Measurements from ENCODE around the gene EFHD2. TPM values are rescaled to one million over a fixed set of nuclear protein-coding genes. Genes with fewer than 3 reads are reported as not detected.
"Not testable (repeated sequence)": the region's sequence is repeated elsewhere in the genome, so short reads cannot be mapped to it uniquely, and the experiment has no call there.

The EFHD2 gene
- total RNA-seq, 4 donors from 2014 or later, result 88.0 to 188 (median 174) TPM

GRCh38 chr1:15457585-15457984 is 47.9 kb downstream of the EFHD2 start:
- no peaks in the 10 kb centered on the region for H3K9me3 ChIP-seq
- no peaks in the 10 kb centered on the region for H3K36me3 ChIP-seq
- H3K4me3 ChIP-seq, result no peak overlapping the region
- H3K27ac ChIP-seq, result no peak overlapping the region
- in situ Hi-C loops (cut with MboI; ENCODE audit: low pct_ligation_motif_present in 1 of 4, low pct_unique_long_range_greater_than_20kb in 1 of 4, low sequenced_read_pairs in 3 of 4), result no loop called here
- no peak for TF ChIP-seq POLR2A (IDR thresholded peaks at IDR 0.05)
- TF ChIP-seq, protein P1, sequence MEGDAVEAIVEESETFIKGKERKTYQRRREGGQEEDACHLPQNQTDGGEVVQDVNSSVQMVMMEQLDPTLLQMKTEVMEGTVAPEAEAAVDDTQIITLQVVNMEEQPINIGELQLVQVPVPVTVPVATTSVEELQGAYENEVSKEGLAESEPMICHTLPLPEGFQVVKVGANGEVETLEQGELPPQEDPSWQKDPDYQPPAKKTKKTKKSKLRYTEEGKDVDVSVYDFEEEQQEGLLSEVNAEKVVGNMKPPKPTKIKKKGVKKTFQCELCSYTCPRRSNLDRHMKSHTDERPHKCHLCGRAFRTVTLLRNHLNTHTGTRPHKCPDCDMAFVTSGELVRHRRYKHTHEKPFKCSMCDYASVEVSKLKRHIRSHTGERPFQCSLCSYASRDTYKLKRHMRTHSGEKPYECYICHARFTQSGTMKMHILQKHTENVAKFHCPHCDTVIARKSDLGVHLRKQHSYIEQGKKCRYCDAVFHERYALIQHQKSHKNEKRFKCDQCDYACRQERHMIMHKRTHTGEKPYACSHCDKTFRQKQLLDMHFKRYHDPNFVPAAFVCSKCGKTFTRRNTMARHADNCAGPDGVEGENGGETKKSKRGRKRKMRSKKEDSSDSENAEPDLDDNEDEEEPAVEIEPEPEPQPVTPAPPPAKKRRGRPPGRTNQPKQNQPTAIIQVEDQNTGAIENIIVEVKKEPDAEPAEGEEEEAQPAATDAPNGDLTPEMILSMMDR (IDR thresholded peaks at IDR 0.05), result no peak
- TF ChIP-seq POLR2AphosphoS5 (IDR thresholded peaks at IDR 0.05), result no peak
- TF ChIP-seq EP300 (IDR thresholded peaks at IDR 0.05; ENCODE audit: low read depth), result no peak
- intact Hi-C loops (cut with DNase I; ENCODE audit: low total_unique reads), result no loop called here
- H3K4me1 ChIP-seq, result no peaks in the 10 kb centered on the region
- WGBS, 2 donors (ENCODE audit: low coverage in 1 of 2), result 63 to 75% methylated on average over 2 of the region's 2 CpGs
- H3K27me3 ChIP-seq, result no peaks in the 10 kb centered on the region
- DNase-seq, result no peak

- H3K4me1 ChIP-seq; DNase-seq; in situ Hi-C loops (cut with MboI; ENCODE audit: low pct_ligation_motif_present in 1 of 4, low pct_unique_long_range_greater_than_20kb in 1 of 4, low sequenced_read_pairs in 3 of 4); H3K27ac ChIP-seq; H3K36me3 ChIP-seq; H3K4me3 ChIP-seq; intact Hi-C loops (cut with DNase I; ENCODE audit: low total_unique reads); H3K9me3 ChIP-seq; H3K27me3 ChIP-seq: not testable (repeated sequence)
- 90% methylated on average over 4 of the region's 4 CpGs; no CpG with 5 or more reads in 1 of the 2 donors for WGBS, 2 donors (ENCODE audit: low coverage in 1 of 2)
These were observed 48.7 kb downstream of the EFHD2 start for GRCh38 chr1:15458388-15458787.

- Histone ChIP-seq H3K27ac (no peak overlapping the region), H3K27me3 (no peaks in the 10 kb centered on the region), H3K36me3 (no peaks in the 10 kb centered on the region), H3K4me3 (no peak overlapping the region), H3K4me1 (no peaks in the 10 kb centered on the region), H3K9me3 (no peaks in the 10 kb centered on the region)
- WGBS, 2 donors (ENCODE audit: low coverage in 1 of 2), result 56 to 63% methylated on average over 8 to 10 of the region's 10 CpGs
- no peak for DNase-seq
- TF ChIP-seq, protein P1 (IDR thresholded peaks at IDR 0.05), result no peak
- TF ChIP-seq EP300 (IDR thresholded peaks at IDR 0.05; ENCODE audit: low read depth), result no peak
- TF ChIP-seq POLR2A (IDR thresholded peaks at IDR 0.05), result no peak
- TF ChIP-seq POLR2AphosphoS5 (IDR thresholded peaks at IDR 0.05), result no peak
- in situ Hi-C loops (cut with MboI; ENCODE audit: low pct_ligation_motif_present in 1 of 4, low pct_unique_long_range_greater_than_20kb in 1 of 4, low sequenced_read_pairs in 3 of 4), result no loop called here
- intact Hi-C loops (cut with DNase I; ENCODE audit: low total_unique reads), result no loop called here
These were observed 50.4 kb downstream of the EFHD2 start for GRCh38 chr1:15459771-15460707.

- in situ Hi-C loops (cut with MboI; ENCODE audit: low pct_ligation_motif_present in 1 of 4, low pct_unique_long_range_greater_than_20kb in 1 of 4, low sequenced_read_pairs in 3 of 4), result no loop called here
- Histone ChIP-seq H3K9me3 (no peaks in the 10 kb centered on the region), H3K4me3 (no peak overlapping the region), H3K4me1 (no peaks in the 10 kb centered on the region), H3K27ac (no peak overlapping the region), H3K36me3 (no peaks in the 10 kb centered on the region), H3K27me3 (no peaks in the 10 kb centered on the region)
- intact Hi-C loops (cut with DNase I; ENCODE audit: low total_unique reads), result no loop called here
- TF ChIP-seq POLR2AphosphoS5 (IDR thresholded peaks at IDR 0.05) (no peak), POLR2A (IDR thresholded peaks at IDR 0.05) (no peak), EP300 (IDR thresholded peaks at IDR 0.05; ENCODE audit: low read depth) (no peak)
- TF ChIP-seq, protein P1 (IDR thresholded peaks at IDR 0.05), result no peak
- DNase-seq, result no peak
- 84 to 89% methylated on average over 9 of the region's 9 CpGs for WGBS, 2 donors (ENCODE audit: low coverage in 1 of 2)
These were observed 51.0 kb downstream of the EFHD2 start for GRCh38 chr1:15460708-15461095.

DNA sequence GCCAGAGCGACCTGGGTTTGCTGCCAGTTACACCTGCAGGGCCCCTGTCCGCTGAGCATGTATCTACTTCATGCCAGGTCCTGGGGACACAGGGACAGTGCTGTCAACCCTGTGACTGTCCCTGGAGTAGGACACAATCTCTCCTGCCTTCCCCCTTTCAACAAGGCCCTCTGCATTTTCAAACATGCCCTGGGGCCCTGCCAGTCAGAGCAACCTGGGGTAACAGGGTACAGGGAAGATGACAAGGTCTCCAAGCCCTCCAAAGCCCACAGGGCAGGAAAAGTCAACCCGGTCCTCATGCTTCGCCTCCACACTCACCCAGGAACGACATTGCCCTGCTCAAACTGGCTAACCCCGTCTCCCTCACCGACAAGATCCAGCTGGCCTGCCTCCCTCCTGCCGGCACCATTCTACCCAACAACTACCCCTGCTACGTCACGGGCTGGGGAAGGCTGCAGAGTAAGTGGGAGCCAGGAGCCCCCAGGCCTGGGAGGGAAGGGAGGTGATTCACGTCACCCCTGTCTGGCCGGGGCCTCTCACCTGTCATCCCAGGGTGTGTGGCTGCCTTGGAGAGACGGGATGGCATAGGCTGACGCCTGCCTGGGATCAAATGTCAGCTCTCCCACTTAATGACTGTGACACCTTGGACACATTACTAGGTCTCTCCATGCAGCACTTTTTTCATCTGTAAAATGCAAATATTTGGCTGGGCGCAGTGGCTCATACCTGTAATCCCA is 53.5 kb downstream of the EFHD2 start:
- WGBS, 2 donors (ENCODE audit: low coverage in 1 of 2), result 91 to 100% methylated on average over 1 to 13 of the region's 15 CpGs
- H3K27me3 ChIP-seq; H3K4me3 ChIP-seq; H3K4me1 ChIP-seq; intact Hi-C loops (cut with DNase I; ENCODE audit: low total_unique reads); H3K36me3 ChIP-seq; in situ Hi-C loops (cut with MboI; ENCODE audit: low pct_ligation_motif_present in 1 of 4, low pct_unique_long_range_greater_than_20kb in 1 of 4, low sequenced_read_pairs in 3 of 4); H3K9me3 ChIP-seq; H3K27ac ChIP-seq; DNase-seq: not testable (repeated sequence)

DNA sequence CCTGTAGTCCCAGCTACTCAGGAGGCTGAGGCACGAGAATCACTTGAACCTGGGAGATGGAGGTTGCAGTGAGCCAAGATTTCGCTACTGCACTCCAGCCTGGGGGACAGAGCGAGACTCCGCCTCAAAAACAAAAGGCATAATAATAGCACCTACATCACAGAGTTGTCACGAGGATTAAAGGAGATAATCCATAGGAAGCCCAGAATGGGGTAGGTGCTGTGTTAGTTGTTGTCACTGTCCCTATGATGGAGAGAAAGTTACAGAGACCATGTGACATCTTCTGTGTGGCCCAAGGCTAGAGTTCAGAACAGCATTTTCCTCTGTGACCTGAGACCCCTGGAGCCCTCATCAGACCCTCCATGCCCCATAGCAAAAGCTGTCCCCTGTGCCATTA is 54.2 kb downstream of the EFHD2 start:
- H3K36me3 ChIP-seq; H3K27ac ChIP-seq; H3K9me3 ChIP-seq; H3K4me3 ChIP-seq; intact Hi-C loops (cut with DNase I; ENCODE audit: low total_unique reads); H3K4me1 ChIP-seq; DNase-seq; in situ Hi-C loops (cut with MboI; ENCODE audit: low pct_ligation_motif_present in 1 of 4, low pct_unique_long_range_greater_than_20kb in 1 of 4, low sequenced_read_pairs in 3 of 4); H3K27me3 ChIP-seq: not testable (repeated sequence)
- WGBS, 2 donors (ENCODE audit: low coverage in 1 of 2), result 92 to 94% methylated on average over 5 of the region's 5 CpGs

Measured in transverse colon (tissue), 4 donors.